ENCODE data around the gene KIAA0753. TPM values are rescaled to one million over a fixed set of nuclear protein-coding genes. Genes with fewer than 3 reads are reported as not detected.

The KIAA0753 gene
- total RNA-seq, 2 donors from 2014 or later, result 15.7 to 18.5 TPM

DNA sequence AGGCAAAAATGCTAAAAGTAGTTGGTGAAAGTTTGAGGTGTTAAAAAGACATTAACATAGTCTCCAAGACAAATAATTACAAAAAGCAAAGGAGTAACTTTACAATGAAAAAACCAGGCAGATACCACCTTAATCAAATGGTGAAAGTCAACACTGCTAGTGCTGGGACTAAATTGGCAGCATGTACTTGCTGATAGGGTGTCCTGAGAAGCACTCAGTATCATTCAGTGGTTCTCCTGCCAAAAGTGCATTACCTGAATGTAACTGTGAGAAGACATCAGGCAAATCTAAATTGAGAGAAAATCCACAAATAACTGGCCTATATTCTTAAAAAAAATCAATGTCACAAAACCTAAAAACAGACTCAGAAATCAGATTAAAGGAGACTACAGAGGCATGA is 8.0 kb downstream of the KIAA0753 start:
- no peaks in the 10 kb centered on the region for H3K4me1 ChIP-seq
- no peak for DNase-seq
- H3K9me3 ChIP-seq, result no peaks in the 10 kb centered on the region
- TF ChIP-seq, protein P1, sequence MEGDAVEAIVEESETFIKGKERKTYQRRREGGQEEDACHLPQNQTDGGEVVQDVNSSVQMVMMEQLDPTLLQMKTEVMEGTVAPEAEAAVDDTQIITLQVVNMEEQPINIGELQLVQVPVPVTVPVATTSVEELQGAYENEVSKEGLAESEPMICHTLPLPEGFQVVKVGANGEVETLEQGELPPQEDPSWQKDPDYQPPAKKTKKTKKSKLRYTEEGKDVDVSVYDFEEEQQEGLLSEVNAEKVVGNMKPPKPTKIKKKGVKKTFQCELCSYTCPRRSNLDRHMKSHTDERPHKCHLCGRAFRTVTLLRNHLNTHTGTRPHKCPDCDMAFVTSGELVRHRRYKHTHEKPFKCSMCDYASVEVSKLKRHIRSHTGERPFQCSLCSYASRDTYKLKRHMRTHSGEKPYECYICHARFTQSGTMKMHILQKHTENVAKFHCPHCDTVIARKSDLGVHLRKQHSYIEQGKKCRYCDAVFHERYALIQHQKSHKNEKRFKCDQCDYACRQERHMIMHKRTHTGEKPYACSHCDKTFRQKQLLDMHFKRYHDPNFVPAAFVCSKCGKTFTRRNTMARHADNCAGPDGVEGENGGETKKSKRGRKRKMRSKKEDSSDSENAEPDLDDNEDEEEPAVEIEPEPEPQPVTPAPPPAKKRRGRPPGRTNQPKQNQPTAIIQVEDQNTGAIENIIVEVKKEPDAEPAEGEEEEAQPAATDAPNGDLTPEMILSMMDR (IDR thresholded peaks at IDR 0.05), result no peak
- H3K36me3 ChIP-seq, result no peaks in the 10 kb centered on the region
- H3K4me3 ChIP-seq, result no peak overlapping the region
- H3K27ac ChIP-seq, result no peak overlapping the region
- intact Hi-C loops (cut with DNase I), result loop anchor here (10.0 kb wide), 1 partner anchor 58 kb away; no protein-coding TSS in a partner anchor
- no peaks in the 10 kb centered on the region for H3K27me3 ChIP-seq
- H3K9ac ChIP-seq (ENCODE audit: low read depth in 2 of 2, low read length in 2 of 2), result no peak overlapping the region

- TF ChIP-seq, protein P1 (IDR thresholded peaks at IDR 0.05), result no peak
- Histone ChIP-seq H3K9ac (ENCODE audit: low read depth in 2 of 2, low read length in 2 of 2) (no peak overlapping the region), H3K4me3 (no peak overlapping the region), H3K36me3 (no peaks in the 10 kb centered on the region), H3K9me3 (no peaks in the 10 kb centered on the region), H3K27me3 (no peaks in the 10 kb centered on the region), H3K4me1 (no peaks in the 10 kb centered on the region), H3K27ac (no peak overlapping the region)
- no peak for DNase-seq
- intact Hi-C loops (cut with DNase I), result loop anchor here (10.0 kb wide), 1 partner anchor 56 kb away; no protein-coding TSS in a partner anchor
Measured at GRCh38 chr17:6630390-6630789, 10.1 kb downstream of the KIAA0753 start.

GRCh38 chr17:6627019-6627418 is 13.5 kb downstream of the KIAA0753 start:
- intact Hi-C loops (cut with DNase I), result no loop called here
- Histone ChIP-seq H3K27ac (no peak overlapping the region), H3K36me3 (no peaks in the 10 kb centered on the region), H3K4me3 (no peak overlapping the region), H3K4me1 (no peaks in the 10 kb centered on the region), H3K9ac (ENCODE audit: low read depth in 2 of 2, low read length in 2 of 2) (no peak overlapping the region), H3K9me3 (no peaks in the 10 kb centered on the region), H3K27me3 (no peaks in the 10 kb centered on the region)
- DNase-seq, result no peak
- TF ChIP-seq, protein P1 (IDR thresholded peaks at IDR 0.05), result no peak

GRCh38 chr17:6626616-6627015 is 13.9 kb downstream of the KIAA0753 start:
- Histone ChIP-seq H3K27ac (no peak overlapping the region), H3K4me3 (no peak overlapping the region), H3K27me3 (no peaks in the 10 kb centered on the region), H3K9me3 (no peaks in the 10 kb centered on the region), H3K9ac (ENCODE audit: low read depth in 2 of 2, low read length in 2 of 2) (no peak overlapping the region), H3K4me1 (no peaks in the 10 kb centered on the region), H3K36me3 (no peaks in the 10 kb centered on the region)
- TF ChIP-seq, protein P1 (IDR thresholded peaks at IDR 0.05), result no peak
- DNase-seq, result no peak
- intact Hi-C loops (cut with DNase I), result no loop called here

GRCh38 chr17:6623941-6624340 is 16.6 kb downstream of the KIAA0753 start:
- intact Hi-C loops (cut with DNase I), result no loop called here
- H3K27me3 ChIP-seq, result no peaks in the 10 kb centered on the region
- H3K36me3 ChIP-seq, result no peaks in the 10 kb centered on the region
- H3K4me1 ChIP-seq, result no peaks in the 10 kb centered on the region
- H3K9ac ChIP-seq (ENCODE audit: low read depth in 2 of 2, low read length in 2 of 2), result no peak overlapping the region
- TF ChIP-seq, protein P1 (IDR thresholded peaks at IDR 0.05), result no peak
- no peak overlapping the region for H3K27ac ChIP-seq
- H3K9me3 ChIP-seq, result no peaks in the 10 kb centered on the region
- H3K4me3 ChIP-seq, result no peak overlapping the region
- DNase-seq, result no peak
